ENCODE results near the gene DYNC2LI1.

DYNC2LI1 gene

DNA sequence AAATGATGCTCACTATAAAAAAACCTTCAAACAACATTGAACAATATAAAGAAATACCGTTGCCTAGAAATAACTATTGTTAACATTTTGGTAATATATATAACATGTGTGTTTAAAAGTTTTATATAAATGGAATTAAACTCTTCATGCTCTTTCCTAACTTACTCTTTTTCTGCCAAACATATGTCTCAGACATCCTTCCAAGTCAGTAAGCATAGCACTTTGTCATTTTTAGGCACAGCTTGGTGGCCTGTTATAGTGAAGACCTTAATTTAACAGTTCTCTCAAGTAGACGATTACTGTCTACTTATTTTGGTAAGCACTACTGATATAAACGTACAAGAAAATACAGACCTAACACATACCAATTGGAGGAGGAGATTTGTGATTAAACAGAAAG is 40.9 kb downstream of the DYNC2LI1 start:
- in situ Hi-C loops (cut with HindIII; ENCODE audit: low sequenced_read_pairs) = no loop called here
- TF ChIP-seq, protein P1, sequence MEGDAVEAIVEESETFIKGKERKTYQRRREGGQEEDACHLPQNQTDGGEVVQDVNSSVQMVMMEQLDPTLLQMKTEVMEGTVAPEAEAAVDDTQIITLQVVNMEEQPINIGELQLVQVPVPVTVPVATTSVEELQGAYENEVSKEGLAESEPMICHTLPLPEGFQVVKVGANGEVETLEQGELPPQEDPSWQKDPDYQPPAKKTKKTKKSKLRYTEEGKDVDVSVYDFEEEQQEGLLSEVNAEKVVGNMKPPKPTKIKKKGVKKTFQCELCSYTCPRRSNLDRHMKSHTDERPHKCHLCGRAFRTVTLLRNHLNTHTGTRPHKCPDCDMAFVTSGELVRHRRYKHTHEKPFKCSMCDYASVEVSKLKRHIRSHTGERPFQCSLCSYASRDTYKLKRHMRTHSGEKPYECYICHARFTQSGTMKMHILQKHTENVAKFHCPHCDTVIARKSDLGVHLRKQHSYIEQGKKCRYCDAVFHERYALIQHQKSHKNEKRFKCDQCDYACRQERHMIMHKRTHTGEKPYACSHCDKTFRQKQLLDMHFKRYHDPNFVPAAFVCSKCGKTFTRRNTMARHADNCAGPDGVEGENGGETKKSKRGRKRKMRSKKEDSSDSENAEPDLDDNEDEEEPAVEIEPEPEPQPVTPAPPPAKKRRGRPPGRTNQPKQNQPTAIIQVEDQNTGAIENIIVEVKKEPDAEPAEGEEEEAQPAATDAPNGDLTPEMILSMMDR (IDR thresholded peaks at IDR 0.05; ENCODE audit: low read depth, low read length, missing control alignments) = no peak
- no peak overlapping the region for H3K4me3 ChIP-seq (ENCODE audit: low read depth, low read length)
- DNase-seq (ENCODE audit: low read depth) = no peak

DNA sequence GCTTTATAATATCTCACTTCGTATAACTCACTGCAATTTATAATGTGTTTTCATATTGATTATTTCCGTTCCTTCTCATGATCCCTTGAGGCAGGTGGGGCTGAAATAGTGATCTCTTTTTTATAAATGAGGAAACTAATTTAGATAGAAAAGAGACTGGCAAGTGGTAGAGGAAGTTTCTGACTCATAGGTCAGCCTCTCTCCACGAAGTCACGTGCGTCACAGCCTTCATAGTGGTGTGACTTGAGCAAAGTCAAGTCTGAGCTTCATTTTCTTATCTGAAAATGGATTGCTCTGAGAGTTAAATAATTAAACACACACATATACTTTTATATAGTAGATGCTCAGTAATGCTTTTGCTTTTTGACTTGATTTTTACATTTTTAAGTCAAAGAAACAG is 44.9 kb downstream of the DYNC2LI1 start:
- TF ChIP-seq, protein P1 (IDR thresholded peaks at IDR 0.05; ENCODE audit: low read depth, low read length, missing control alignments) = no peak
- no peak overlapping the region for H3K4me3 ChIP-seq (ENCODE audit: low read depth, low read length)
- no peak for DNase-seq (ENCODE audit: low read depth)
- in situ Hi-C loops (cut with HindIII; ENCODE audit: low sequenced_read_pairs) = no loop called here

DNA sequence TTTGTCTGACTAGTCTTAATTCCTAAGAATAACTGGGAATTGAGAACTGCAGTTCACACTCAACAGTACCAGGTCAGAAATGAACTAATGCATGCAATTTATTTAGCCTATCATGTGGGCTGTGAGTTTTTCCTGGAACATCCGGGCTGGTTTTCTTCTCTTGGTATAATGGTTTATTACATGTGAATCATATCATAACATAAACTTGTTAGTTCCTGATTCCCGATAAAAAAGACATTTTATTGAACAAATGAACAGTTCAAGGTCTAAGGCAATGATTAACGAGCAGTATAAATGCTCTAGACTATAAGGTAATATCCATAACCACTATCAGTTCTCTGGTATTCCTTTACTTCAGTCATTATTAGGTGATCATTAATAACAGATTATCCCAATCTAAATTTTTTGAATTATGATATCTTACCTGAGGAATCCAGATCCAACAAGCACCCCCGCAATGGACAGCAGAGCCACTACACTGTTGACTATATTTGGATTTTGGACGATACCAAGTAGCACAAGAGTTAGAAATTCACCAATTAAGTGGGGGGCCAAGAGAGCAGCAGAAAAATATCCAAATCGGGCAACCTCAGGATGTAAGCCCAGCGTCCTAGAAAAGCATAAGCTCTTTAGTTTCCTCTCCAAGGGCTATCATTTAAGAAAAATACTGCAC is 45.8 kb downstream of the DYNC2LI1 start:
- no peak for DNase-seq (ENCODE audit: low read depth)
- in situ Hi-C loops (cut with HindIII; ENCODE audit: low sequenced_read_pairs) = no loop called here
- no peak overlapping the region for H3K4me3 ChIP-seq (ENCODE audit: low read depth, low read length)
- TF ChIP-seq, protein P1 (IDR thresholded peaks at IDR 0.05; ENCODE audit: low read depth, low read length, missing control alignments) = no peak

DNA sequence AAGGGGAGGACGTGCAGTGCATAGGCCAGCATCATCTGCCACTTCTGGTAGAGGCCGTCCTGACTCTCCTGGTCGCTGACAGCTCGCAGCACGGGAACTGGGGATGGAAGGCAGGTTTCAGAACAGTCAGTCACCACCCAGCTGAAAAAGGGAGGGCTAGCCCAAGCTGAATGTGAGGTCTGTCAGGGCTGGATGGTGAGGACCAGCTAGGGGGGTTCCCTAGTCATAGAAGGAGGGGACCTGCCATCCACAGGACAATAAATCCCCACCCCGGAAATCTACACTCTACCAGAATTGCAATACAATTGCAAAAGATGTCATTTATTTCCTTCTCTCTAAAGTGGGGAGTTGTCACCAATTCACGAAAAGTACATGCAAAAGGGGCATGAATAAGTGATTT is 49.0 kb downstream of the DYNC2LI1 start:
- TF ChIP-seq, protein P1 (IDR thresholded peaks at IDR 0.05; ENCODE audit: low read depth, low read length, missing control alignments) = no peak
- in situ Hi-C loops (cut with HindIII; ENCODE audit: low sequenced_read_pairs) = no loop called here
- DNase-seq (ENCODE audit: low read depth) = no peak
- H3K4me3 ChIP-seq (ENCODE audit: low read depth, low read length) = no peak overlapping the region

DNA sequence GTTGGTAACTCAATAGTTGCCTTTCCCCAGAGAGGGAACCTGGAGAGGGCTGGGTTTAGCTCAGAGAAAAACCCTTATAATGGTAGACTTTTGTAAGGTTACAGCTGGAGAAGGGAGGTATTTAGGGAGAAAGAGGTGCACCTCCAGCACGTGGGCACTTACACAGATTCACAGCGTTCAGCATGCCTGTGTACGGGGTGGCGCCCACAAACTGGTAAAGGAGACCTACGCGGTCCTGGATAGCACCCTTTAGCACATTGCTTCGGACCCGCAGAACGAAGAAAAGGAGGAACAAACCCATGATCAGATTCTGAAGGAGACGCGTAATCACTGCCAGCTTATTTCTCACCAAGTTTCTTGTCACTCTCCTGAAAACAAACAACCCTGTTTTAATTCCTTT is 49.9 kb downstream of the DYNC2LI1 start:
- DNase-seq (ENCODE audit: low read depth) = no peak
- no peak overlapping the region for H3K4me3 ChIP-seq (ENCODE audit: low read depth, low read length)
- TF ChIP-seq, protein P1 (IDR thresholded peaks at IDR 0.05; ENCODE audit: low read depth, low read length, missing control alignments) = no peak
- in situ Hi-C loops (cut with HindIII; ENCODE audit: low sequenced_read_pairs) = no loop called here

DNA sequence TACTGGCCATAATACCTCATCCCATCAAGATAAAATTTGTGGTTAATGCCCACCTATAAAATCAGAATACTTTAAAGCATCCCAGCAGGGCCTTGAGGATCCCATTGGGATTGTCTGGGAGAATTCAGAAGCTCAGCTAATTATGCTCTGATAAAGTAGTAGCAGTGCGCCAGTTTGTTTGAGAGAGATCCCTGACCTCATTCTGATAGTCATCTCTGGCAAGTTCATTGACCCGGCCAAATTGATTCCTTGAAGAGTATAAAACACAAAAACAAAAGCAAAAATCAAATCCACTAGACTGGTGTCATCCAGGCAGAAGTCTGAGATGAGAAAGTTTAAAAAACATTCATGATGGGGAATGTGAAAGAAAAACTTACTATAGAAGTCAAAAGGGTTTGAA is 50.7 kb downstream of the DYNC2LI1 start:
- in situ Hi-C loops (cut with HindIII; ENCODE audit: low sequenced_read_pairs) = no loop called here
- TF ChIP-seq, protein P1 (IDR thresholded peaks at IDR 0.05; ENCODE audit: low read depth, low read length, missing control alignments) = no peak
- no peak for DNase-seq (ENCODE audit: low read depth)
- no peak overlapping the region for H3K4me3 ChIP-seq (ENCODE audit: low read depth, low read length)

Data from astrocyte of the cerebellum (primary cell).